GM12892 (cell line): ENCODE measurements around the gene IMP4.

ENCODE experiments used
- POLR2A ChIP-seq: IDR thresholded peaks from 2 replicates; pipeline ENCODE4 v1.6.1; 2011; ENCODE audit warnings: low read depth, low read length, control low read depth
- POLR2AphosphoS5 ChIP-seq: IDR thresholded peaks from 2 replicates; pipeline ENCODE4 v1.6.1; 2011; ENCODE audit warnings: low read depth, low read length, control low read depth
- TAF1 ChIP-seq: IDR thresholded peaks from 2 replicates; pipeline ENCODE4 v1.6.1; 2011; ENCODE audit warnings: low read depth, mild to moderate bottlenecking, control low read depth, low read length, borderline replicate concordance

DNA sequence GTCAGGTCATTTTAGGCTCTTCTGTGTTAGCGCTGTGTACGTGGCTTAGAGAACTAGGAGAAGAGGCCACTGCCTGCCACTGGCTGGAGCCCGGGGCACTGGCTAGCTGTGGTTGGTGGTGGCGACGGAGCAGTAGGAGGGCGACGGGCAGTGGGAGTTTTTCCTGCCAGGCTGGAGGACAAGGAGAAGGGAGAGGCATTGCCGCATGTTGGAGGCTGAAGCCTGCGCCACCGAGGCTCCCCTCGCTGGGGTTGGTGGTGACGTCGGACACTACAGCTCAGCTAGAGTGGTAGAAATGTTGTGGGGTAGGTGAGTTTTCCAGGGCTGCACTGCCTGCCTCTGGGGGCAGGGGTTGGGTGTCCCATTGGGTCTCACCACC, 41.7 kb upstream of the IMP4 start:
- TF ChIP-seq TAF1, result no peak
- TF ChIP-seq POLR2AphosphoS5, result no peak
- TF ChIP-seq POLR2A, result no peak
